H1 (cell line): Measurements from ENCODE around the gene CA9. TPM values are rescaled to one million over a fixed set of nuclear protein-coding genes. Genes with fewer than 3 reads are reported as not detected.
A peak's percentile ranks its signal among the peaks of the same experiment; 100 is the strongest.

Experiments
- ATF3 ChIP-seq: IDR thresholded peaks from 2 replicates; pipeline ENCODE4 v1.6.1; 2011; ENCODE audit warnings: low read depth, mild to moderate bottlenecking, low read length; ENCODE audit not compliant: insufficient read depth
- CBX8 ChIP-seq: fragments of 300-800, 300-1000 bp; sonication (generic); IDR thresholded peaks from 2 replicates; pipeline ENCODE4 v1.7.1; 2016; ENCODE audit warnings: low read depth, low read length, borderline replicate concordance
- CHD1 ChIP-seq: IDR thresholded peaks from 2 replicates; pipeline ENCODE4 v1.6.1; 2012; ENCODE audit warnings: low read depth, low read length, improper control_type of control experiment
- CTBP2 ChIP-seq: IDR thresholded peaks from 2 replicates; pipeline ENCODE4 v1.7.0; 2011; ENCODE audit warnings: borderline replicate concordance, mild to moderate bottlenecking, moderate library complexity, mixed read lengths, low read length; ENCODE audit not compliant: insufficient read depth, insufficient read length
- MAX ChIP-seq: IDR thresholded peaks from 2 replicates; pipeline ENCODE4 v1.6.1; 2012; ENCODE audit warnings: inconsistent platforms
- RBBP5 ChIP-seq: IDR thresholded peaks from 2 replicates; pipeline ENCODE4 v1.7.1; 2012; ENCODE audit warnings: low read depth, mild to moderate bottlenecking, inconsistent platforms, low read length, moderate library complexity, borderline replicate concordance
- SAP30 ChIP-seq: fragments of 300-600 bp; sonication (generic); IDR thresholded peaks from 2 replicates; pipeline ENCODE4 v1.7.1; 2012; ENCODE audit warnings: low read length, moderate library complexity, mild to moderate bottlenecking, inconsistent platforms; ENCODE audit not compliant: insufficient read depth, insufficient replicate concordance
- YY1 ChIP-seq: IDR thresholded peaks from 2 replicates; pipeline ENCODE4 v1.6.1; 2011; ENCODE audit warnings: low read depth, mild to moderate bottlenecking, low read length
- ZNF274 ChIP-seq: IDR thresholded peaks from 2 replicates; pipeline ENCODE4 v1.7.0; 2012; ENCODE audit warnings: low read length, borderline replicate concordance; ENCODE audit errors: extremely low read depth
- polyA plus RNA-seq, 7 experiments: library from polyadenylated mRNA; depleted of rRNA in 3 of 7; stranded (reverse) in 5 of 7; unstranded in 2 of 7; fragments of >200 nt in 5 of 7; fragments of 200-250 nt in 2 of 7; gene quantifications; 1 replicate in 5 of 7; 2 replicates in 1 of 7; 4 replicates in 1 of 7; pipeline versions ENCODE4 v1.2.1 to v1.2.3, GENCODE V29; 2011 to 2013; ENCODE audit warnings: missing spikeins in 2 of 7, mixed read lengths in 2 of 7
- total RNA-seq: library from RNA; stranded (reverse); fragmentation: NEBNext Ultra II Directional; extraction: Animal tissue kit (Norgen Biotek cat#: 25700); gene quantifications from 2 replicates; pipeline ENCODE4 v1.2.1, GENCODE V29; 2021

Gene CA9
- total and polyA plus RNA-seq, 2 of the 8 experiments (the other 6 are each of a cell fraction or from before 2014, with no cell fraction given) = 1.3 to 1.8 TPM

GRCh38 chr9:35657546-35658136 lies 16.1 kb upstream of the CA9 start, which contains the start of gene RMRP (continued):
- TF ChIP-seq ATF3 (no peak), ZNF274 (no peak), CTBP2 (no peak), SAP30 (peak; percentile 79), CHD1 (no peak), RBBP5 (peak; percentile 36), YY1 (no peak; the same call in 1 of the 2 replicates), MAX (peak; percentile 99), CBX8 (no peak)
